ENCODE measurements around the gene ARL6IP4.

GRCh38 chr12:122983789-122984515 lies 3.5 kb downstream of the ARL6IP4 start:
- TF ChIP-seq, protein P1, sequence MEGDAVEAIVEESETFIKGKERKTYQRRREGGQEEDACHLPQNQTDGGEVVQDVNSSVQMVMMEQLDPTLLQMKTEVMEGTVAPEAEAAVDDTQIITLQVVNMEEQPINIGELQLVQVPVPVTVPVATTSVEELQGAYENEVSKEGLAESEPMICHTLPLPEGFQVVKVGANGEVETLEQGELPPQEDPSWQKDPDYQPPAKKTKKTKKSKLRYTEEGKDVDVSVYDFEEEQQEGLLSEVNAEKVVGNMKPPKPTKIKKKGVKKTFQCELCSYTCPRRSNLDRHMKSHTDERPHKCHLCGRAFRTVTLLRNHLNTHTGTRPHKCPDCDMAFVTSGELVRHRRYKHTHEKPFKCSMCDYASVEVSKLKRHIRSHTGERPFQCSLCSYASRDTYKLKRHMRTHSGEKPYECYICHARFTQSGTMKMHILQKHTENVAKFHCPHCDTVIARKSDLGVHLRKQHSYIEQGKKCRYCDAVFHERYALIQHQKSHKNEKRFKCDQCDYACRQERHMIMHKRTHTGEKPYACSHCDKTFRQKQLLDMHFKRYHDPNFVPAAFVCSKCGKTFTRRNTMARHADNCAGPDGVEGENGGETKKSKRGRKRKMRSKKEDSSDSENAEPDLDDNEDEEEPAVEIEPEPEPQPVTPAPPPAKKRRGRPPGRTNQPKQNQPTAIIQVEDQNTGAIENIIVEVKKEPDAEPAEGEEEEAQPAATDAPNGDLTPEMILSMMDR (IDR thresholded peaks at IDR 0.05 in 4 of 5, conservative IDR thresholded peaks at IDR 0.05 in 1 of 5), result no peak
- TF ChIP-seq POLR2A (IDR thresholded peaks at IDR 0.05), result no peak
